ENCODE measurements around the gene RBM33.

The RBM33 gene

GRCh38 chr7:155776606-155777005 lies 132.1 kb downstream of the RBM33 start:
- no peak for DNase-seq (ENCODE audit: low spot score)

GRCh38 chr7:155778349-155778748 lies 133.9 kb downstream of the RBM33 start:
- DNase-seq (ENCODE audit: low spot score), result no peak

DNA sequence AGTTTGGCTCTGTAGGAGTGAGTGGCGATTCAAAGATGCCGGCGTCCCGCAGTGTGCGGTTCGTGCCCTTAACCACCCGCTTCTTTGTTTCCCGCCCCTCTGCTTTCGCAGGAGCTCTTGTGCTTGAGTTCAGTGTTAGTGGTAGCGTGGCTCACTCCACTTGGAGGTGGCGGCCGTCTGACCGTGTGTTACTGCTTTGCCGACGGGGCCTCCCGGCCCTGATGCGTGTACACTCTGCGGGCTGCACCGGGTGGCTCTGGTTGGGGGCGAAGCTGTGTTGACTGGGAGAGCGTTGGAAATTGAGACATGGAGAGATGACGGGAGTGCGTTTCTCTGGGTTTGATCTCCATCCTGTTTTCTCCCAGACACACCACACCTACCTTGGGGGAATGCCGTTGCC lies 136.4 kb downstream of the RBM33 start:
- DNase-seq (ENCODE audit: low spot score), result no peak

DNA sequence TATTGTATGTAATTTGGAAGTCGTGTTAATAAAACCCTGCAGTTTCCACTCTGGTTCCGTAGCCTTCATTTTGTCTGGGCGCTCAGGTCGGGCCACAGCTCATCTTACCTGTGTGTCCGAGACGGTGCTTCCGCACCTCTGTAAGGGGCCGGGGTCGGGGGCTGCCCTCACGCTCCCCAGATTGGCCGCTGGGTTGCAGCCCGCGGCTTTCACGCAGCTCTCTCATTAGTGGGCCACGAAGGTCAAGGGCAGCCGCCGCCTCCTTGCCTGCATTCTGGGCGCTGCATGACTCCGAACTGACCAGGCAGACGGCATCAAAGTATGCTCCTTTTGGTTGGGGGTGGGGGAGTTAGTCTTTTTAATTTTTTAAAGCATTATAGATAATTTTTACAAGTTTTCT lies 137.0 kb downstream of the RBM33 start:
- DNase-seq (ENCODE audit: low spot score), result no peak

DNA sequence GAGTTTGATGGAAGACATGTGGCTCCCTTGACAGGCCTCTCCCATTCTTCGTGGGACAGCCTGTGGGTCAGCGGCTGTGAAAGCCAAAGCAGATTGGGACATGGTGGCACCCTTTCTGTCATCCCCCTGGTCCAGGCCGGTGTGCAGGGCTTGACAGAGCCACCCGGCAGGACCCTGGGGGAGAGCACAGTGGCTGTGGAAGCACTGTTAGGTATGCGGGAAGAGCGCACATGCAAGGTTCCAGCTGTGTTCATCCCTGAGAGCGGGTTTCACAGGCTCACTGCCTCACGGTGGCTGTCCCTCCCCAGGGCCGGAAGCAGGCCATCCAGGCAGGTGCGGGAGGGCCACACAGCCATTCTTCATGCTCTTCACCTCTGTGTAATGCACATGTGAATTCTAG lies 138.0 kb downstream of the RBM33 start:
- no peak for DNase-seq (ENCODE audit: low spot score)

GRCh38 chr7:155785536-155785935 lies 141.1 kb downstream of the RBM33 start:
- DNase-seq (ENCODE audit: low spot score), result no peak

GRCh38 chr7:155786491-155786890 lies 142.0 kb downstream of the RBM33 start:
- no peak for DNase-seq (ENCODE audit: low spot score)

DNA sequence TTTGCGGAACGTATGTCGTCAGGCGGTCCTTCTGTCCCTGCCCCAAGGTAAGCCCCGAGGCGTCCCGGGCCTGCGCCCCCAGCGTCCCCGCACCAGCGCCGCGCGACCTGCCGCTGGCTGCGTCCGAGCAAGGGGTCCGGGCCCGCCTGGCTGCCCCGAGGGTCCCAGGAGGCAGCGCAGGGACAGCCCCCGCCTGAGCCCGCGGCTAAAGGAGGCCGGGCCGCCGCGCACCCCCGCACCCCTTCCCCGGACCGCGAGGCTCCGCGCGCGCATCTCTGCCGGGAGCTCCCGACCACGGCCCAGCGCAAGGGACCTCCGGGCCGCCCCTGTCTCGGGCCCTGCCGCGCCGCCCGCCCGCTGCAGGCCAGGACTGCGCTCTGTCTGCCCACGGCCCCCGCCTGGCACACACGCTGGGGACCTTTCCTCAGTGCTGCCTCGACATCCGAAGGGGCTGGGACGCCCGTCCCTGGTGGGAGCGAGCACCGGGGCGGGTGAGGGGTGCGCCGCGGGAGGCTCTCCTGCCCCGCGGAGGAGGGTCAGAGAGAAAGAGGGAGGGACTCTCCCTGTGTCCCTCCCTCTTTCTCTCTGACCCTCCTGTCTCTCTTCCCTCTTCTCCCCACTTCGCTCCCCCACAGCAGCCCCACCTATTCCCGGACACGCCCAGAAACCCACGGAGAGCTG lies 142.8 kb downstream of the RBM33 start:
- DNase-seq (ENCODE audit: low spot score), result no peak

- DNase-seq (ENCODE audit: low spot score), result no peak
These were observed 144.1 kb downstream of the RBM33 start for GRCh38 chr7:155788616-155789000.

DNA sequence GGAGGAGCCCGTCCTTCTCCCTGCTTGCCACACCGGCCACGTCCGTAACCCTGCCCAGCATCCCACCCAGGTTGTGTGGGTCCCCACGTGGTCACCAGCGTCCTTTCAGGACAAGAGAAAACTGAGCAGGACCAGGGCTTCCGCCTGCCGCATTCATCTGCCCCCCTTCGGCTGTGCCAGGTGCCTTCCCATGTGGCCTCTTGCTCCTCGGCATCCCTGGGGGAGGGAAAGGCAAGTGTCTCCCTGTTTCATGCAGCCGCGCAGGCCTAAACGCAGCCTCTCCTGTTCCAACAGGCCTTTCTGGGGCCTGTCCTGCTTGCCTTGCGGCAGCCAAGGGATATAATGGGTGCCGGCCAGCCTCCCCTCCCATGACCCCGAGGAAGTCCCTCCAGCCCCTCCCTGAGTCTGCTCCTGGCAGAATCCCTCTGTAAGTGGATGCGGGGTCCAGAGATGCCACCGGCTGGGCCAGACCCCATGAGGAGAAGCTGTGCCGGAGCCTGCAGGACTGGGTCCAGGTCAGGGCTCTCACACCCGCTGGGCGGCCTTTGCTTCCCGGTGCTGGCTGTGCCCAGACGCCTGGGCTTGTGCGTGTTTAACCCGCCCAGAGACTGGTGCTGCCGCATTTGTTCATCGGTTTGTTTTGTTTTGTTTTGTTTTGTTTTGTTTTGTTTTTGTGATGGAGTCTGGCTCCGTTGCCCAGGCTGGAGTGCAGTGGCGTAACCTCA lies 144.7 kb downstream of the RBM33 start:
- DNase-seq (ENCODE audit: low spot score), result no peak

DNA sequence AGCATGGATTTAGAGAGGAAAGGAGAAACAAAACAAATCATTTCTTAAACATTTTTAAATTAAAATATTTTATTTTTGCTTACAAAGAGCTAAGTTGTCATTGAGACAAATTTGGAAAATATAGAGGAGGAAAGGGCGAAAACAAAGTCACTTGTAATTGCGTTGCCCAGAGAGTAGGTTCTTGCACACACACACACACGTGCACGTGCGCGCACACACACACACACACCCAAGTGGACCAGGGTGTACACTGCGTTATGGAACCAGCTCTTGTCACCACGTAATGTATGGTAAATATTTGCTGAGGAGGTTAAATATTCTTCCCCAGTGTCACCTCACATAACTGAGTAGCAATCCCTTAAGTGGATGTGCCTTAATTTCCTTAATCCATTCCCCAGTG lies 146.2 kb downstream of the RBM33 start:
- DNase-seq (ENCODE audit: low spot score), result no peak

DNA sequence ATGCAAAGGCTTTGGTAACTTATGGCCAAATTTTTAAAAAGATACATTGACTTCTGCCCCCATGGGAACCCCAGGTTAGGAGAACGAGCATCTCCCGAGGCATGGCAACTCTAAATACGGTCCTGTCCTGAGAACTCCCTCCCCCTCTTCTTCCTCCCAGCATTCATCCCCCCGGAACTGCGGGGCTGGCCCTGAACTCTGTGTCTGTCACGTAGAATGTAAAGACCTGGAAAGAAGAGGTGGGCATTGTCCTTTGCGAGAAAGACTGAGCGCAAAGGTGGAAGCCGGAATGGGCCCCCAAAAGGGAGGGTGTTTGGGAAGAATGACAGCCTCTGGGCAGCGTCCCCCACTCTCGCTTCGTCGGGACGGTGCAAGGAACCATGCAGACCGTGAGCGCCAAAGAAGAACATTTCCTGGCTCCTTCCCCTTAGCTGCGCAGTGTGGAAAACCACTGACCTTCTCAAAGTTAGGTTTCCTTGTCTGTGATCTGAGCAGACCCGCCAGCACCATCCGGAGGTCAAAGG lies 146.8 kb downstream of the RBM33 start:
- DNase-seq (ENCODE audit: low spot score), result no peak

GRCh38 chr7:155791836-155792235 lies 147.4 kb downstream of the RBM33 start:
- DNase-seq (ENCODE audit: low spot score), result no peak

- DNase-seq (ENCODE audit: low spot score), result no peak
These were observed 148.0 kb downstream of the RBM33 start for GRCh38 chr7:155792315-155792960.

DNA sequence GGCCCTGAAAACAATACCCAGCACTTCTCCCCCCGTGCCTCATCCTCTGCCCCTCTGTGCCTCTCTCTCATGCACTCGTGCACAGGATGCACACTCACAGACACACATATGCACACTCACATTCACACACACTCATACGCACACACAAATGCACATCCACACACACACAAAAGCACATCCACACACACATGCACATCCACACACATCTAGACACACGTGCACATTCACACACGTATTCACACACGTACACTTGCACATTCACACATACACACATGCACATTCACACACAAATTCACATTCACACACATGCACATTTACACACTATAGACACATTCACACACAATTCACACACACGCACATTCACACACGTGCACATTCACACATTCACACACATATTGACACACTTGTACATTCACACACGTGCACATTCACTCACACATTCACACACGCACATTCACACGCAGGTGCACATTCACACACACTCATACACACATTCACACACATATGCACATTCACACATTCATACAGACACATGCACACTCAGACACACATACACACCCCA lies 148.6 kb downstream of the RBM33 start:
- DNase-seq (ENCODE audit: low spot score), result no peak

DNA sequence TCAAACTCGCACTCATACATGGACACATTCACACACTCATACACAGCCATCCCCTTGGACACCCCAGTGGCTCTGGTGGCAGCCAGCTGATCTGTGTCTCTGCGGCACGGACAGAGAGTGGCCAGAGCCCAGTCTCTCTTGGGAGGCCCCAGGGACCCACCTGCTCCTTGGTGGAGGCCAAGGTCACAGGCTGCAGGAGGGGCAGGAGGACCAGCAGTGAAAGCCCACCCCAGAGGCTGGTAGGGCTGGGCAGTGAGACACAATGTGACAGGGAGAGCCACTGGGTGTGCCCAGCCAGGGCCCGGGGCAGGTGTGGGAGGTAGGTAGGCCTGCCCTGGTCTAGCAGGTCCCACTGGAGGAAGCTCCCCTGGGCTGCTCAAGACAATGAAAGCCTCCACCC lies 149.3 kb downstream of the RBM33 start:
- no peak for DNase-seq (ENCODE audit: low spot score)

- no peak for DNase-seq (ENCODE audit: low spot score)
These were observed 149.7 kb downstream of the RBM33 start for GRCh38 chr7:155794196-155794595.

- DNase-seq (ENCODE audit: low spot score), result no peak
These were observed 150.9 kb downstream of the RBM33 start for GRCh38 chr7:155795401-155795800.

- no peak for DNase-seq (ENCODE audit: low spot score)
These were observed 151.5 kb downstream of the RBM33 start for GRCh38 chr7:155795951-155796350.

- DNase-seq (ENCODE audit: low spot score), result peak; percentile 79
These were observed 152.2 kb downstream of the RBM33 start for GRCh38 chr7:155796381-155797261.
